Measurements from ENCODE around the gene CGB2.
"Not testable (repeated sequence)": the region's sequence is repeated elsewhere in the genome, so short reads cannot be mapped to it uniquely, and the experiment has no call there.

Gene CGB2

DNA sequence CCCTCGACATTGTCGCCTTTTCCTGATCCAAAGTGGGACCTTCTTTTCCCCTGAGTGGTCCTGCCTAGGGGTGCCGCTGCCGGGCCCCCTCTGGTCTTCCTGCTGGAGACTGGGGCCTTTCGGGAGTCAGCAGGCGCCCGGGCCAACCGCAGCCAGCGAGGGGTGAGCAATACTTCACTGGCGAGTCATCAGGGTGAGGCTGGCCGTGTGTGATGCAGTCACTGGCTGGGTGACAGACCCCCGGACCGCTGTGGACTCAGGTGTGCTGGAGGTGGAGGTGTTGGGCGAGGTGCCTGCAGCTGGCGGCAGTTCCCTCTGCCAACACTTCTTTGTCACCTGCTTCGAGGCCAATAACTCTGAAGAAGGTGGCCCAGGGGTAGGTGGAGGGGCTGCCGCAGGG lies 10.5 kb downstream of the CGB2 start:
- no peak overlapping the region for H3K27ac ChIP-seq (ENCODE audit: low read length, poor library complexity, severe bottlenecking)
- peak overlapping the region in 1 of 2 experiments; percentile 24 for H3K23ac ChIP-seq (ENCODE audit: low read length in 2 of 2)
- H2BK120ac ChIP-seq (ENCODE audit: low read depth, low read length): no peak overlapping the region
- no peaks in the 10 kb centered on the region for H3K36me3 ChIP-seq (ENCODE audit: control insufficient read depth in 1 of 2, insufficient read depth in 2 of 2, low read depth in 1 of 2, low read length in 2 of 2)
- no peak overlapping the region for H3K9ac ChIP-seq (ENCODE audit: low read length)
- H2AK5ac ChIP-seq (ENCODE audit: low read length, severe bottlenecking): no peak overlapping the region
- peak overlapping the region; percentile 53 for H2AFZ ChIP-seq (ENCODE audit: low read depth, low read length)
- peak overlapping the region in 1 of 2 experiments; percentile 15 for H3K14ac ChIP-seq (ENCODE audit: low read length in 2 of 2)
- no peak overlapping the region for H4K91ac ChIP-seq (ENCODE audit: low read length)
- H3K4me3 ChIP-seq (ENCODE audit: insufficient read depth in 1 of 2, low read depth in 1 of 2, low read length in 2 of 2): no peak overlapping the region
- no peak overlapping the region for H2BK15ac ChIP-seq (ENCODE audit: low read depth, poor library complexity, severe bottlenecking)
- no peak overlapping the region for H3K18ac ChIP-seq (ENCODE audit: low read depth in 1 of 2, low read length in 2 of 2)
- DNase-seq: no peak
- H3K9me3 ChIP-seq (ENCODE audit: control insufficient read depth, low read length): no peaks in the 10 kb centered on the region
- H3K4me2 ChIP-seq (ENCODE audit: low read length, poor library complexity, severe bottlenecking): no peak overlapping the region
- no peak overlapping the region for H4K8ac ChIP-seq (ENCODE audit: low read length)
- WGBS: 58% methylated on average over 15 of the region's 17 CpGs
- H2BK12ac ChIP-seq (ENCODE audit: low read length in 2 of 2): no peak overlapping the region
- no peak overlapping the region for H3K4ac ChIP-seq (ENCODE audit: low read depth in 1 of 2, low read length in 2 of 2)
- no peak overlapping the region for H2BK5ac ChIP-seq (ENCODE audit: low read depth, low read length, poor library complexity, severe bottlenecking)
- no peaks in the 10 kb centered on the region for H3K27me3 ChIP-seq (ENCODE audit: control insufficient read depth in 1 of 2, insufficient read depth in 1 of 2, low read length in 2 of 2)
- peaks cover 11% of the 10 kb centered on the region for H3K4me1 ChIP-seq (ENCODE audit: control insufficient read depth, insufficient read depth, low read depth, low read length)
- H3K79me1 ChIP-seq (replicated peaks; ENCODE audit: low read length, poor library complexity, severe bottlenecking): no peaks in the 10 kb centered on the region

- not testable (repeated sequence) for H3K4ac ChIP-seq (ENCODE audit: low read depth in 1 of 2, low read length in 2 of 2); H3K14ac ChIP-seq (ENCODE audit: low read length in 2 of 2); DNase-seq; H3K23ac ChIP-seq (ENCODE audit: low read length in 2 of 2); H4K91ac ChIP-seq (ENCODE audit: low read length); H2BK5ac ChIP-seq (ENCODE audit: low read depth, low read length, poor library complexity, severe bottlenecking); H2BK12ac ChIP-seq (ENCODE audit: low read length in 2 of 2); H3K18ac ChIP-seq (ENCODE audit: low read depth in 1 of 2, low read length in 2 of 2); H3K4me3 ChIP-seq (ENCODE audit: insufficient read depth in 1 of 2, low read depth in 1 of 2, low read length in 2 of 2); H2BK15ac ChIP-seq (ENCODE audit: low read depth, poor library complexity, severe bottlenecking); H3K9me3 ChIP-seq (ENCODE audit: control insufficient read depth, low read length); H3K27me3 ChIP-seq (ENCODE audit: control insufficient read depth in 1 of 2, insufficient read depth in 1 of 2, low read length in 2 of 2); H3K79me1 ChIP-seq (replicated peaks; ENCODE audit: low read length, poor library complexity, severe bottlenecking); H3K36me3 ChIP-seq (ENCODE audit: control insufficient read depth in 1 of 2, insufficient read depth in 2 of 2, low read depth in 1 of 2, low read length in 2 of 2); H2AK5ac ChIP-seq (ENCODE audit: low read length, severe bottlenecking); H2AFZ ChIP-seq (ENCODE audit: low read depth, low read length); H4K8ac ChIP-seq (ENCODE audit: low read length); H3K4me2 ChIP-seq (ENCODE audit: low read length, poor library complexity, severe bottlenecking); H3K27ac ChIP-seq (ENCODE audit: low read length, poor library complexity, severe bottlenecking); H3K9ac ChIP-seq (ENCODE audit: low read length); H2BK120ac ChIP-seq (ENCODE audit: low read depth, low read length)
- H3K4me1 ChIP-seq (ENCODE audit: control insufficient read depth, insufficient read depth, low read depth, low read length): peaks cover 11% of the 10 kb centered on the region
- 88% methylated on average over 1 of the region's 4 CpGs for WGBS
Measured at GRCh38 chr19:49042666-49043065, 11.0 kb downstream of the CGB2 start.

DNA sequence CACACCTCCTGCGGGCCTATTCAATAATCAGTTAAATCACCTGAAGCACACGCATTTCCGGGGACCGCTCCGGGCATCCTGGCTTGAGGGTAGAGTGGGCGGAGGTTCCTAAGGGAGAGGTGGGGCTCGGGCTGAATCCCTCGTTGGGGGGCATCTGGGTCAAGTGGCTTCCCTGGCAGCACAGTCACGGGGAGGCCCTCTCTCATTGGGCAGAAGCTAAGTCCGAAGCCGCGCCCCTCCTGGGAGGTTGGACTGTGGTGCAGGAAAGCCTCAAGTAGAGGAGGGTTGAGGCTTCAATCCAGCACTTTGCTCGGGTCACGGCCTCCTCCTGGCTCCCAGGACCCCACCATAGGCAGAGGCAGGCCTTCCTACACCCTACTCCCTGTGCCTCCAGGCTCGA lies 11.9 kb downstream of the CGB2 start, which contains the start of gene CGB5:
Gene CGB5 (plus strand): TSS at position 301 of the 400 bp plus-strand sequence. CDS start 362 bp downstream, outside the sequence.
- not testable (repeated sequence) for H4K91ac ChIP-seq (ENCODE audit: low read length); H3K9ac ChIP-seq (ENCODE audit: low read length); DNase-seq; H3K36me3 ChIP-seq (ENCODE audit: control insufficient read depth in 1 of 2, insufficient read depth in 2 of 2, low read depth in 1 of 2, low read length in 2 of 2); H3K14ac ChIP-seq (ENCODE audit: low read length in 2 of 2); H2BK120ac ChIP-seq (ENCODE audit: low read depth, low read length); H2BK15ac ChIP-seq (ENCODE audit: low read depth, poor library complexity, severe bottlenecking); H4K8ac ChIP-seq (ENCODE audit: low read length); H2AFZ ChIP-seq (ENCODE audit: low read depth, low read length); H2AK5ac ChIP-seq (ENCODE audit: low read length, severe bottlenecking); H3K4me3 ChIP-seq (ENCODE audit: insufficient read depth in 1 of 2, low read depth in 1 of 2, low read length in 2 of 2); H3K4me2 ChIP-seq (ENCODE audit: low read length, poor library complexity, severe bottlenecking); H2BK5ac ChIP-seq (ENCODE audit: low read depth, low read length, poor library complexity, severe bottlenecking); H3K27ac ChIP-seq (ENCODE audit: low read length, poor library complexity, severe bottlenecking); H3K18ac ChIP-seq (ENCODE audit: low read depth in 1 of 2, low read length in 2 of 2); H3K27me3 ChIP-seq (ENCODE audit: control insufficient read depth in 1 of 2, insufficient read depth in 1 of 2, low read length in 2 of 2); H2BK12ac ChIP-seq (ENCODE audit: low read length in 2 of 2); H3K79me1 ChIP-seq (replicated peaks; ENCODE audit: low read length, poor library complexity, severe bottlenecking); H3K23ac ChIP-seq (ENCODE audit: low read length in 2 of 2); H3K9me3 ChIP-seq (ENCODE audit: control insufficient read depth, low read length); H3K4me1 ChIP-seq (ENCODE audit: control insufficient read depth, insufficient read depth, low read depth, low read length); H3K4ac ChIP-seq (ENCODE audit: low read depth in 1 of 2, low read length in 2 of 2)
- WGBS: 71% methylated on average over 7 of the region's 15 CpGs

DNA sequence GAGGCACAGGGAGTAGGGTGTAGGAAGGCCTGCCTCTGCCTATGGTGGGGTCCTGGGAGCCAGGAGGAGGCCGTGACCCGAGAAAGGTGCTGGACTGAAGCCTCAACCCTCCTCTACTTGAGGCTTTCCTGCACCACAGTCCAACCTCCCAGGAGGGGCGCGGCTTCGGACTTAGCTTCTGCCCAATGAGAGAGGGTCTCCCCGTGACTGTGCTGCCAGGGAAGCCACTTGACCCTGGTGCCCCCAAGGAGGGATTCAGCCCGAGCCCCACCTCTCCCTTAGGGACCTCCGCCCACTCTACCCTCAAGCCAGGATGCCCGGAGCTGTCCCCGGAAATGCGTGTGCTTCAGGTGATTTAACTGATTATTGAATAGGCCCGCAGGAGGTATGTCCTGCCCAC lies 17.3 kb downstream of the CGB2 start, which contains the start of gene CGB8:
Gene CGB8 (minus strand): TSS at position 101 of the 400 bp plus-strand sequence. CDS start 372 bp downstream, outside the sequence.
- not testable (repeated sequence) for H2AFZ ChIP-seq (ENCODE audit: low read depth, low read length); H2AK5ac ChIP-seq (ENCODE audit: low read length, severe bottlenecking); H2BK5ac ChIP-seq (ENCODE audit: low read depth, low read length, poor library complexity, severe bottlenecking); H3K18ac ChIP-seq (ENCODE audit: low read depth in 1 of 2, low read length in 2 of 2); H3K9ac ChIP-seq (ENCODE audit: low read length); H3K23ac ChIP-seq (ENCODE audit: low read length in 2 of 2); H3K36me3 ChIP-seq (ENCODE audit: control insufficient read depth in 1 of 2, insufficient read depth in 2 of 2, low read depth in 1 of 2, low read length in 2 of 2); H2BK12ac ChIP-seq (ENCODE audit: low read length in 2 of 2); DNase-seq; H3K4me2 ChIP-seq (ENCODE audit: low read length, poor library complexity, severe bottlenecking); H3K14ac ChIP-seq (ENCODE audit: low read length in 2 of 2); H3K4ac ChIP-seq (ENCODE audit: low read depth in 1 of 2, low read length in 2 of 2); H3K79me1 ChIP-seq (replicated peaks; ENCODE audit: low read length, poor library complexity, severe bottlenecking); H3K27ac ChIP-seq (ENCODE audit: low read length, poor library complexity, severe bottlenecking); H3K4me1 ChIP-seq (ENCODE audit: control insufficient read depth, insufficient read depth, low read depth, low read length); H4K8ac ChIP-seq (ENCODE audit: low read length); H2BK15ac ChIP-seq (ENCODE audit: low read depth, poor library complexity, severe bottlenecking); H3K9me3 ChIP-seq (ENCODE audit: control insufficient read depth, low read length); H3K27me3 ChIP-seq (ENCODE audit: control insufficient read depth in 1 of 2, insufficient read depth in 1 of 2, low read length in 2 of 2); H2BK120ac ChIP-seq (ENCODE audit: low read depth, low read length); H4K91ac ChIP-seq (ENCODE audit: low read length); H3K4me3 ChIP-seq (ENCODE audit: insufficient read depth in 1 of 2, low read depth in 1 of 2, low read length in 2 of 2)
- WGBS: 91% methylated on average over 7 of the region's 12 CpGs

All from mesenchymal stem cell (in vitro differentiated cells and primary cell).